ENCODE results near the gene HSFY2. TPM values are rescaled to one million over a fixed set of nuclear protein-coding genes. Genes with fewer than 3 reads are reported as not detected.
"Not testable (repeated sequence)": the region's sequence is repeated elsewhere in the genome, so short reads cannot be mapped to it uniquely, and the experiment has no call there.

HSFY2 gene
- total RNA-seq (2021; ENCODE audit: unreplicated experiment) (not detected), Bru-seq, nascent RNA (not detected), BruChase-seq, experiment 1, labeled RNA remaining after a 6-hour chase (not detected), BruChase-seq, experiment 2, labeled RNA remaining after a 2-hour chase (not detected)
- polyA plus RNA-seq (2012), result not detected in 2 replicates
- long read RNA-seq, result 0 reads

DNA sequence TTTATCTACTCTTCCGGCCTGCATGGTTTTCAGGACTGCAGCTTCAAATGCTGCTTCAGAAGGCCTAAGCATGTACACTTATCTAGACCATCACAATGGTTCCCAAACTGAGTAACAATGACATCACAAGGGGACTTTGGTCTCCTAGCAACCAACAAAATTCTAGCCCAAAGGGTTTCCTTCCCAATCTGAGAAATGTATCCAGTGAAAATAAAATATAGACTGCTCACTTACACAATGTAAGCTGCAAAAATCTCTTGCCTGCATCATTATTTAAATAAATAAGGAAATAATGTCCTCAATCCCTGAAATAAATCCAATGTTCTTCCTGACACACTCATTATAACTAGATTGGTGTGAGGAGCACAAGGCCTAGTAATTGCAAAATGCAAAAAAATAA lies at the start of gene HSFY2:
HSFY2 (minus strand) TSS at position 101 of the 400 bp plus-strand sequence. CDS start 117 bp downstream, outside the sequence.
- H3K4me2 ChIP-seq (ENCODE audit: low read length); H3K9me3 ChIP-seq (ENCODE audit: control insufficient read depth in 1 of 2, insufficient read depth in 1 of 2, low read depth in 1 of 2, low read length in 2 of 2); H3K27ac ChIP-seq (ENCODE audit: low read depth, low read length); BruUV-seq (replicated peaks); H3K9me2 ChIP-seq (ENCODE audit: insufficient read depth); H3K4me1 ChIP-seq (ENCODE audit: control insufficient read depth in 1 of 2, insufficient read depth in 2 of 2, low read length in 2 of 2); intact Hi-C loops (cut with micrococcal nuclease); H3K36me3 ChIP-seq (ENCODE audit: control insufficient read depth in 1 of 2, insufficient read depth in 2 of 2, low read length in 2 of 2); CTCF ChIA-PET; ATAC-seq; RAD21 ChIA-PET (ENCODE audit: low non-redundant PET in 1 of 2, low total read pairs in 2 of 2, uncharacterized antibody in 2 of 2, unreplicated experiment in 2 of 2); H3K27me3 ChIP-seq (ENCODE audit: insufficient read depth, low read length); H3K9ac ChIP-seq (ENCODE audit: low read length); DNase-seq (ENCODE audit: low read depth, low spot score); H4K20me1 ChIP-seq (ENCODE audit: insufficient read depth); H3K4me3 ChIP-seq (replicated peaks in 1 of 2; ENCODE audit: low read depth in 1 of 2, low read length in 2 of 2); H2AFZ ChIP-seq (ENCODE audit: low read depth, low read length, poor library complexity, severe bottlenecking); POLR2A ChIA-PET; H3K79me2 ChIP-seq (ENCODE audit: insufficient read depth, low read length): not testable (repeated sequence)

- not testable (repeated sequence) for BruUV-seq (replicated peaks)
Measured at GRCh38 chrY:18815751-18816150, 42.2 kb upstream of the HSFY2 start.

DNA sequence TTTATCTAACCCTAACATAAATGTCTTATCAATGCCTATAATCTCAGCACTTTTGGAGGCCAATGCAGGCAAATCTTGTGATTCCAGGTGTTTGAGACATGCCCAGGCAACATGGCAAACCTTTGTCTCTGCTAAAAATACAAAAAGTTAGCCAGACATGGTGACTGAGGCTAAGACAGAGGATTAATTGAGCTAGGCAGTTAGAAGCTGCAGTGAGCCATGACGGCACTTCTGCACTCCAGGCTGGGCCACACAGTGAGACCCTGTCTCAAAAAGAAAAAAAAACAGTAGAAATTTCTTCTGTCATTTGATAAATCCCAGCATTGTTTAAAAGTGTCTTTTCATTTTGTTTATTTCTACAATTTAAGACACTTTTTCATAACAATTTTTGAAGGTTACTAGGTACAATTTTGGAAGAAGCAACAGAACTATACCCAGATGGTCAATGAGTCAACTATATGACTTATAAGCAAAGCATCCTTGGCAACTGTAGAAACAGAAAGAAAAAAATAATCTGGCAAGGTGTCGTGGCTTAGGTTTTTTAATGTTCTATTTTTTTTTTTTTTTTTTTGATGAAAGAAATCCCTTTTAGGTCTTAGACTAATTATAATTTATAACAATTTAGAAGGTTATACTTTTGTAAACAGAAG lies 15.3 kb upstream of the HSFY2 start:
- H3K4me1 ChIP-seq (ENCODE audit: control insufficient read depth in 1 of 2, insufficient read depth in 2 of 2, low read length in 2 of 2); DNase-seq (ENCODE audit: low read depth, low spot score); CTCF ChIA-PET; H3K27me3 ChIP-seq (ENCODE audit: insufficient read depth, low read length); BruUV-seq (replicated peaks); RAD21 ChIA-PET (ENCODE audit: low non-redundant PET in 1 of 2, low total read pairs in 2 of 2, uncharacterized antibody in 2 of 2, unreplicated experiment in 2 of 2); H3K36me3 ChIP-seq (ENCODE audit: control insufficient read depth in 1 of 2, insufficient read depth in 2 of 2, low read length in 2 of 2); H3K9me2 ChIP-seq (ENCODE audit: insufficient read depth); H3K27ac ChIP-seq (ENCODE audit: low read depth, low read length); intact Hi-C loops (cut with micrococcal nuclease); ATAC-seq; H2AFZ ChIP-seq (ENCODE audit: low read depth, low read length, poor library complexity, severe bottlenecking); H3K79me2 ChIP-seq (ENCODE audit: insufficient read depth, low read length); H3K9ac ChIP-seq (ENCODE audit: low read length); POLR2A ChIA-PET; H4K20me1 ChIP-seq (ENCODE audit: insufficient read depth); H3K4me2 ChIP-seq (ENCODE audit: low read length); H3K4me3 ChIP-seq (replicated peaks in 1 of 2; ENCODE audit: low read depth in 1 of 2, low read length in 2 of 2); H3K9me3 ChIP-seq (ENCODE audit: control insufficient read depth in 1 of 2, insufficient read depth in 1 of 2, low read depth in 1 of 2, low read length in 2 of 2): not testable (repeated sequence)

More at GRCh38 chrY:18815751-18816150, 42.2 kb upstream of the HSFY2 start:
- H3K4me1 ChIP-seq (ENCODE audit: control insufficient read depth in 1 of 2, insufficient read depth in 2 of 2, low read length in 2 of 2); H3K9ac ChIP-seq (ENCODE audit: low read length); H3K4me2 ChIP-seq (ENCODE audit: low read length); H3K9me2 ChIP-seq (ENCODE audit: insufficient read depth); ATAC-seq; H3K27ac ChIP-seq (ENCODE audit: low read depth, low read length); H3K27me3 ChIP-seq (ENCODE audit: insufficient read depth, low read length); H4K20me1 ChIP-seq (ENCODE audit: insufficient read depth); H3K4me3 ChIP-seq (replicated peaks in 1 of 2; ENCODE audit: low read depth in 1 of 2, low read length in 2 of 2); CTCF ChIA-PET; H3K36me3 ChIP-seq (ENCODE audit: control insufficient read depth in 1 of 2, insufficient read depth in 2 of 2, low read length in 2 of 2); DNase-seq (ENCODE audit: low read depth, low spot score); H3K9me3 ChIP-seq (ENCODE audit: control insufficient read depth in 1 of 2, insufficient read depth in 1 of 2, low read depth in 1 of 2, low read length in 2 of 2); H3K79me2 ChIP-seq (ENCODE audit: insufficient read depth, low read length); intact Hi-C loops (cut with micrococcal nuclease); RAD21 ChIA-PET (ENCODE audit: low non-redundant PET in 1 of 2, low total read pairs in 2 of 2, uncharacterized antibody in 2 of 2, unreplicated experiment in 2 of 2); H2AFZ ChIP-seq (ENCODE audit: low read depth, low read length, poor library complexity, severe bottlenecking); POLR2A ChIA-PET: not testable (repeated sequence)

DNA sequence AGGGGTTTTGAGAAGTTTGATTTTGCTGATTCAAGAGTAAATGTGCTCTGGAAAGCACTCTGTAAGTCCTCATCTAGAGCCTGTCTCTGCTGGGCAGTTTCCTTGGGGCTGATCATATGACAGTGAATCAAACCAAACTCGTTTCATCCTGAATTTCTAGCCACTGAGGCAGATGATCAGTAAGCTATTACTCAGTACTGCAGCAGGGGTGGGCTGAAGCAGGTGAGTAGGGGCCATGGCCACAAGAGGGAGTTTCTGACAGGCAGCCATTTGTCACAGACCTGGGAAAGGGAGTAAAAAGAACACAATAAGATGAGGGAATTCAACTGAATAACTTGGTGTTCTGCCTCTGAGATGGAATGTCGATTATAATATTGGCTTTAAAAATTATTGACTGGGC lies 19.5 kb downstream of the HSFY2 start:
- intact Hi-C loops (cut with micrococcal nuclease); H4K20me1 ChIP-seq (ENCODE audit: insufficient read depth); CTCF ChIA-PET; H3K4me3 ChIP-seq (replicated peaks in 1 of 2; ENCODE audit: low read depth in 1 of 2, low read length in 2 of 2); H3K27ac ChIP-seq (ENCODE audit: low read depth, low read length); BruUV-seq (replicated peaks); H3K36me3 ChIP-seq (ENCODE audit: control insufficient read depth in 1 of 2, insufficient read depth in 2 of 2, low read length in 2 of 2); H3K4me1 ChIP-seq (ENCODE audit: control insufficient read depth in 1 of 2, insufficient read depth in 2 of 2, low read length in 2 of 2); H3K79me2 ChIP-seq (ENCODE audit: insufficient read depth, low read length); H3K4me2 ChIP-seq (ENCODE audit: low read length); ATAC-seq; H3K9ac ChIP-seq (ENCODE audit: low read length); DNase-seq (ENCODE audit: low read depth, low spot score); H2AFZ ChIP-seq (ENCODE audit: low read depth, low read length, poor library complexity, severe bottlenecking); H3K9me2 ChIP-seq (ENCODE audit: insufficient read depth); RAD21 ChIA-PET (ENCODE audit: low non-redundant PET in 1 of 2, low total read pairs in 2 of 2, uncharacterized antibody in 2 of 2, unreplicated experiment in 2 of 2); H3K9me3 ChIP-seq (ENCODE audit: control insufficient read depth in 1 of 2, insufficient read depth in 1 of 2, low read depth in 1 of 2, low read length in 2 of 2); POLR2A ChIA-PET; H3K27me3 ChIP-seq (ENCODE audit: insufficient read depth, low read length): not testable (repeated sequence)
